ENCODE measurements around the gene ATG9A. TPM values are rescaled to one million over a fixed set of nuclear protein-coding genes. Genes with fewer than 3 reads are reported as not detected.

Gene ATG9A
- total RNA-seq, 1 donor from 2014 or later = 79.4 TPM

DNA sequence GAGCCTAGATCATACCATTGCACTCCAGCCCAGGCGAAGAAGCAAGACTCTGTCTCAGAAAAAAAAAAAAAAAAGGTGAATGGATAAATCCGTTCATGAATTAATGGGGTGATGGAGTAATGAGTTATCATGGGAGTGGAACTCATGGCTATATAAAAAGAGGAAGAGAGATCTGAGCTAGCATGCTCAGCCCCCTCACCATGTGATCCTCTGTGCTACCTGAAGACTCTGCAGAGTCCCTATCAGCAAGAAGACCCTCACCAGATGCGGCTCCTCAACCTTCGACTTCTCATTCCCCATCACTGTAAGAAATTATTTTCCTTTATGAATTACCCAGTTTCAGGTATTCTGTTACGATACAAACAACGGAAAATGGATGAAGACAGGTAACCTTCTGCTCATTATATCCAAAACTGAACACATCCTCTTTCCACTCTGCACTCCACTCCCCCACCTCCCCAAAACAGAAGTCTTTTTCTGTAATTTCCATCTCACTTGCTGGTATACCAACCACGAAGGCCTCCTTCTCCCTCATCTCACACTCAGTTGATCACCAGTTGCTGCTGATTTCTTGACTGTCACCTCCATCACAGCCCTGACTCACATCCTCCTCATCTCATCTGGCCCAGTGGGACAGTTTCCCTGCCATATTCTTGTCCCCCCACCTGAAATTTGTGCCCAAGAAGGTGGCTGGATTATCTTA lies 42.5 kb downstream of the ATG9A start:
- intact Hi-C loops (cut with DNase I) = no loop called here
- DNase-seq (ENCODE audit: missing footprints) = no peak
- ATAC-seq = no peak

DNA sequence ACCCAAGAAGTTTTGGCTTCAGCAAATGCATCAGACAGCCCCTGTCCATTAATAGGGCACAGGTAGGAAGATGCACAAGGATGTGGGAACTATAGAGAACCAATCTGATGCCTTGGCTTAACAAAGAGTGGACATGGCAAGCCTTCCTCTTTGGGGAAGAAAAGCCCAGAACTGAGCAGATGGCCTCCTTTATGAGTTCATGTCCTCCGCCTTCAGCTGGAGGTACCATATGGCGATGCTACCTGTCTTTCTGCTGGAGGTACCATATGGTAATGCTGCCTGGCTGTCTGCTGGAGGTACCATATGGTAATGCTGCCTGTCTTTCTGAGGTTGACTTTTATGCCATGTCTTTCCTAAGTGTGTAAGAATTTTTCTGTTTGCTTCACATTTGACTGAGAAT lies 45.3 kb downstream of the ATG9A start:
- no peak for DNase-seq (ENCODE audit: missing footprints)
- no peak for ATAC-seq
- intact Hi-C loops (cut with DNase I) = no loop called here

DNA sequence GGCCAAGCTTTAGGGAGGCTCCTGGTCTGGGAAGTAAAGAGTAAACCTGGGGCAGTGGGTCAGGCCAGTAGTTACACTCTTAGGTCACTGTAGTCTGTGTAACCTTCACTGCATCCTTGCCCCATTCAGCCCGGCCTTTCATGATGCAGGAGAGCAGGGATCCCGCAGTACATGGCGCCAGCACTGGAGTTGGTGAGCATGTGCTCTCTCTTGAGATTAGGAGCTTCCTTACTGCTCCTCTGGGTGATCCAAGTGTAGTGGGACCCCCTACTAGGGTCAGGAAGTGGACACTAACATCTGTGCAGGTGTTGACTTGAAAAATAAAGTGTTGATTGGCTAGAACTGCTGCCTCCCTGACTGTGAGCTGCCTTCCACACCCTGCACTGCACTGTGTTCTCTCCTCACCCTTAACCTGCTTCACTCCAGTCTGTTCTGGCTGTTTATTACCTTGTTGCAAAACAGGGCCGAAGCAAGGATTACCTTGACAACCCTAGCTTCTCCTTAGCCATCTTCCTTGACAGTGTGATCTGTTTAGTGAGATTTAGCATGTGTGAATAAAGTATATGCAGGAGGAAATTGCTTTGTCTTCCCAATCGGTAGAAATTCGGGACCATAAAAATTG lies 46.2 kb downstream of the ATG9A start:
- DNase-seq (ENCODE audit: missing footprints) (no peak), ATAC-seq (no peak)
- intact Hi-C loops (cut with DNase I) = no loop called here

DNA sequence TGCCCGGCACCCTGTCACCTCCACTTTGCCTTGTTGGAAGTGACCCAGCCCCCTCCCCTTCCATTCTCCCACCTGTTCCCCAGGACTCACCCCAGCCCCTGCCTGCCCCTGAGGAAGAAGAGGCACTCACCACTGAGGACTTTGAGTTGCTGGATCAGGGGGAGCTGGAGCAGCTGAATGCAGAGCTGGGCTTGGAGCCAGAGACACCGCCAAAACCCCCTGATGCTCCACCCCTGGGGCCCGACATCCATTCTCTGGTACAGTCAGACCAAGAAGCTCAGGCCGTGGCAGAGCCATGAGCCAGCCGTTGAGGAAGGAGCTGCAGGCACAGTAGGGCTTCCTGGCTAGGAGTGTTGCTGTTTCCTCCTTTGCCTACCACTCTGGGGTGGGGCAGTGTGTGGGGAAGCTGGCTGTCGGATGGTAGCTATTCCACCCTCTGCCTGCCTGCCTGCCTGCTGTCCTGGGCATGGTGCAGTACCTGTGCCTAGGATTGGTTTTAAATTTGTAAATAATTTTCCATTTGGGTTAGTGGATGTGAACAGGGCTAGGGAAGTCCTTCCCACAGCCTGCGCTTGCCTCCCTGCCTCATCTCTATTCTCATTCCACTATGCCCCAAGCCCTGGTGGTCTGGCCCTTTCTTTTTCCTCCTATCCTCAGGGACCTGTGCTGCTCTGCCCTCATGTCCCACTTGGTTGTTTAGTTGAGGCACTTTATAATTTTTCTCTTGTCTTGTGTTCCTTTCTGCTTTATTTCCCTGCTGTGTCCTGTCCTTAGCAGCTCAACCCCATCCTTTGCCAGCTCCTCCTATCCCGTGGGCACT lies 46.9 kb downstream of the ATG9A start:
- intact Hi-C loops (cut with DNase I) = no loop called here
- DNase-seq (ENCODE audit: missing footprints) (no peak), ATAC-seq (no peak)

DNA sequence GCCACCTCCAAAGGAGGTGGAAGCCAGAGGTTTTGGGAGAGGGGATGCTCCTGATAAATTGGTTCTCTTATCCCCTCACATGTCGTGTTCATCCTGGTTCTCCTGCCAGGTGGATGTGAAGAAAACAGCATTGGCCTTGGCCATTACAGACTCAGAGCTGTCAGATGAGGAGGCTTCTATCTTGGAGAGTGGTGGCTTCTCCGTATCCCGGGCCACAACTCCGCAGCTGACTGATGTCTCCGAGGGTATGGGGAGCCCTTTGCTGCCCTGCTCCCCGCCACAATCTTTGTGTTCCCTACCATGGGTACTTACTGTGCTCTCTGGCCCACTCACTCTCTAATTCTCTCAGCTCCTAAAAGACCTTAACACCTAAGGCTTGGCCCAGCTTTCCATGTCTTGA lies 47.9 kb downstream of the ATG9A start:
- ATAC-seq (no peak), DNase-seq (ENCODE audit: missing footprints) (no peak)
- intact Hi-C loops (cut with DNase I) = no loop called here

DNA sequence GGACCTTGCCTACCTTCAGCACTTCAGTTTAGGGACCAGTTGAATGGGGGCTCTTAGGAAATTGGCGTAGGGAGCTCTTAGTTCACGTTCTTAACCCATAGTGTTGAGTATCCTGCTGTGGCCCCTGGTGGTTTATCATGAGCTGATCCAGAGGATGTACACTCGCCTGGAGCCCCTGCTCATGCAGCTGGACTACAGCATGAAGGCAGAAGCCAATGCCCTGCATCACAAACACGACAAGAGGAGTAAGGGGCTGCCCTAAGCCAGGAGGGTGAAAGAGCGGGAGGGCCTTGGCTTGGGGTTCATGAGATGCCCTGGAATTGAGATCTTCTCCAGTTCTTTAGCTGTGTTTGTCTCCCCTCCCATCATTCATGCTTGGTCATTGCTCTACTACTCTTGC lies 48.5 kb downstream of the ATG9A start:
- ATAC-seq (no peak), DNase-seq (ENCODE audit: missing footprints) (no peak)
- intact Hi-C loops (cut with DNase I) = no loop called here

DNA sequence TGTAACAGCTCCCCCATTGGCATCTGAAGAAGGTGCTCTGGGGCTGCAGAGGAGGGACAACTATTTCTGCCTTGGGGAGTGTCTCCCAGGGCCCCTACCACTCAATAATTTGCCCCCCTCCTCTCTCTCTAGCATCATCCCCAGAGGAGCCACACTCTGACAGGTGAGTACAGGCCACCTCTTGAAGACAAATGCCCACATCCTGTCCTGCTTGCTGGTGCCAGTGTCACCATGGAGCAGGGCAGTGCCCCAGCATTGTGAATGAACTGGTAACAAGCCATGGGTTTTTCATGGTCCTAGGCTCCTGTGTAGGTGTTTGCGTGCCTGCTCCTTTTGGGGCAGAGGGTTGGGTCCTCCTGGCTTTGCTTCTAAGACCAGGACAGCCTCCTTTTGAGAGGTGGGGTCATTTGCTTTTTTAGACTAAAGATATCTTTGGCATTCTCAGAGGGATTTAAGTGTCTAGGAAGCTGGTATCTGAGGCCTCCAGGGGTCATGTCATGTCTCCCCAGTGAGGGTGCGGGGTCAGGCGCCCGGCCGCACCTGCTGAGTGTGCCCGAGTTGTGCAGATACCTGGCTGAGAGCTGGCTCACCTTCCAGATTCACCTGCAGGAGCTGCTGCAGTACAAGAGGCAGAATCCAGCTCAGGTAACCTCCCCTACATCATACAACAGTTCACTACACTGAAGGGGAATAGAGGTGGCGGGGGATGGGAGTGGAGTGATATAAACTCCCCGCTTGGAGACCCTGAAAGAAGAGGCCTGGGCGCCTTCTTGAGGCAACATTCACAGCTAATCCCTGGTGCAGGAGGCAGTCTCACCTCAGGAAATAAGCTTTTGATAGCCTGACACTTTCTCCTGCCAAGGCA lies 49.6 kb downstream of the ATG9A start:
- ATAC-seq = no peak
- DNase-seq (ENCODE audit: missing footprints) = no peak
- intact Hi-C loops (cut with DNase I) = loop anchor here (5.0 kb wide), 1 partner anchor 207 kb away; the partner anchor contains the start of gene DNPEP

DNA sequence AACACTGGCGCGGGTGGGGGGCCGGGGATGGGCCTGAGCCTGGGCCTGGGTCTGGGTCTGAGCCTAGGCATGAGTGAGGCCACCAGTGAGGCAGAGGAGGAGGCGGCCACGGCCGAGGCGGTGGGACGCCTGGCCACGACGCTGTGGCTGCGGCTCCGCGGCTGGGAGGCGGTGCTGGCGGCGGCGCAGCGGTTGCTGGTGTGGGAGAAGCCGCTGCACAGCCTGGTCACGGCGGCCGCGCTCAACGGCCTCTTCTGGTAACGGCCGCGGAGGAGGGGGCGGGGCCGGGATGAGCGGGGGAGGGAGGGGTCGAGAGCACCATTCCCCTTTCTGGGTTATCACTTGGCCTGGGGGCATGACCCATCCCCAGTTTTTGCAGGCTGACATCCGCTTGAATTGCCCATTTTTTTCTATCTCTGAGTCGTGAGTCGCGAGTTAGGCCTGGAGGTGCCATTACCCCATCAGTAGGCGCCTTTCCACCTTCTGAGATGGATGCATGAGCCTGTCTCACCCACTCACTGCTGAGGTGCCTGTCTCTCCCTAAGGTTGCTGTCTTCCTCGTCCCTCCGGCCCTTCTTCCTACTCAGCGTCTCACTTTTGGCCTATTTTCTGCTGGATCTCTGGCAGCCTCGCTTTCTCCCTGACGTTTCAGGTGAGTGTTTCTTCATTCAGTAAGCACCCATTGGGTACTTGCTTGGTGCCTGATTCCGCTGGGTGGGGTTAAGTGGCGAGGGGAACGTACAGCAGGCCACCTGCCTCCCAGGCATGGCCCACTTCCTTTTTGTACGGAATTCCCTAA lies 50.9 kb downstream of the ATG9A start:
- intact Hi-C loops (cut with DNase I) = loop anchor here (5.0 kb wide), 1 partner anchor 209 kb away; the partner anchor contains the start of gene DNPEP
- DNase-seq (ENCODE audit: missing footprints) (peak; percentile 83), ATAC-seq (peak; percentile 0)

DNA sequence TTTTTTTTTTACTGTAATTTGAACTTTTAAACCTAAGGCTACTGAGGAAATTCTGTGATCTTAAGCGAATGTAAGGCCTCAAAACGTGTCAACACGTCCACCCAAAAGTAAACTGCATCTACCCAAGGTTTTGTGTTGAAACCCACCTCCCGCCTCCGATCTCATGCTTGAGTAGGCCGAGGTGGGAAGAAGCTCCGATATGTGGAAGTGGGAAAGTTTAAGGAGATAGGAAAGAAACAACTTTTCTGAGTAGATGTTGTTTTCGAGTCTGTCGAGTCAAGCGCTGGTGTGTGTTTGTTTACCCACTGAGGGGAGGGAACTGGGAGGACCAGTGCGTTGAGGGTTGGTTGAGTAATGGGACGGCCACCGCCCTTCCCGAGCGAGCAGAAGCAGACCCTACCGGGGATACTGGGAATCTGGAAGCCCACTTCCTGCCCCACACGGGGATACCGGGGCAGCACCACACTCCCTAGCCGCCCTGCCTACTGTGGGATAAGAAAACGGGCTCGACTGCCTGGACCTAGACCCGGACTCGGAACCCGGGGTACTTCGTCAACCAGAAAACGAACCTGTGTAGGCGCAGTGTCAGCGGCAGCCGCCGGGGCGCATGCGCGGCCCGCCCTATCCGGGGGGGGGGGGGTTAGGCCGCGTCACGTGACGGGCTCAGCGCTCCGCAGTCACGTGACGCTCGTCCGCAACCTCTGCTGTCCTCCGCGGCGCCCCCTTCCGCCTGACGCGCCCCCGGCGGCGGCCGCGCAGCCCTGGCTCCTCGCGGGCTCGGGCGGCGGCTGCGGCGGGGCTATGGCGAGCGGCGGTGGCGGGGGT lies 51.7 kb downstream of the ATG9A start, which contains the start of gene RETREG2:
Gene RETREG2 (plus strand): TSS at position 724 of the 825 bp plus-strand sequence. CDS start 78 bp downstream, at position 802.
- DNase-seq (ENCODE audit: missing footprints) (peak; percentile 91), ATAC-seq (peak; percentile 82)
- intact Hi-C loops (cut with DNase I) = loop anchor here (1.0 to 5.0 kb wide), 5 partner anchors 17 to 210 kb away; partner anchors contain the start of genes DNAJB2, DNPEP, NHEJ1 and TUBA4A

DNA sequence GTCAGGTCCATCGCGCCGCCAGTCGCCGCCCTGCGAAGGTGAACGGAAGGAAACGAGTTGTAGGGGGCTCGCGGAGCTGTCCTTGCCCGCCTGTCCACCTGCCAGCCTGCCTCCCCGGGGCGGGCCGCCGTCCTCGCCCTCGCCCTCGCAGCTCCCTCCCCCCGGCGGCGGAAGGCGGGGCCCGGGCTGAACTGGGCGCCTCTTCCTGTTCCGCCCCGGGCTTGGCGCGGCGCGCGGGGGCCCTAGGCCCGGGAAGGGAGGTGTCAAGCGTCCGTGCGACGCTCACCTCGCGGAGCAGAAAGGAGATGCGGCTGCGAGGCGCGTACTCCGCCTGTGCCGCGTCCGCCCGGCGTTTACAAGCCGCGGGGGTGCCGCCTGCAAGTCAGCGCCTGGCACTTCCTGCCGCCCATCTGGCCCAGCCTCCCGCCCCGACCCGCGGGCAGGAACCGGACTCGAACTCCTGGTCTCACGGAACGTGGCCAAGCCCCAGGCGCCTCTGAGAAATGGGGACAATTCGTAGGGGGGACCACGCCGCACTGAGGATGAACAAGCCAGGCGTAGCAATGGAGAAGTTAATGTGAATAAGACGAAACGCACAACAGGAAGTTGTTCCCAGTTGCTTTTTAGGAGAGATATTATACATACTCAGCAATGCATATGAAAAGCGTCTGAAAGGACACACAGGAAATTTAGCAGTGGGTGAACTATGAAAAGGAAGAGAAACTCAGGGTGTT lies 52.5 kb downstream of the ATG9A start, which contains the start of gene CNPPD1:
Gene CNPPD1 (minus strand): TSS at position 108 of the 734 bp plus-strand sequence. CDS start 97 bp downstream, at position 11.
- intact Hi-C loops (cut with DNase I) = loop anchor here (1.0 to 5.0 kb wide), 5 partner anchors 17 to 210 kb away; partner anchors contain the start of genes DNAJB2, DNPEP, NHEJ1 and TUBA4A
- ATAC-seq (peak; percentile 94), DNase-seq (ENCODE audit: missing footprints) (peak; percentile 96)

DNA sequence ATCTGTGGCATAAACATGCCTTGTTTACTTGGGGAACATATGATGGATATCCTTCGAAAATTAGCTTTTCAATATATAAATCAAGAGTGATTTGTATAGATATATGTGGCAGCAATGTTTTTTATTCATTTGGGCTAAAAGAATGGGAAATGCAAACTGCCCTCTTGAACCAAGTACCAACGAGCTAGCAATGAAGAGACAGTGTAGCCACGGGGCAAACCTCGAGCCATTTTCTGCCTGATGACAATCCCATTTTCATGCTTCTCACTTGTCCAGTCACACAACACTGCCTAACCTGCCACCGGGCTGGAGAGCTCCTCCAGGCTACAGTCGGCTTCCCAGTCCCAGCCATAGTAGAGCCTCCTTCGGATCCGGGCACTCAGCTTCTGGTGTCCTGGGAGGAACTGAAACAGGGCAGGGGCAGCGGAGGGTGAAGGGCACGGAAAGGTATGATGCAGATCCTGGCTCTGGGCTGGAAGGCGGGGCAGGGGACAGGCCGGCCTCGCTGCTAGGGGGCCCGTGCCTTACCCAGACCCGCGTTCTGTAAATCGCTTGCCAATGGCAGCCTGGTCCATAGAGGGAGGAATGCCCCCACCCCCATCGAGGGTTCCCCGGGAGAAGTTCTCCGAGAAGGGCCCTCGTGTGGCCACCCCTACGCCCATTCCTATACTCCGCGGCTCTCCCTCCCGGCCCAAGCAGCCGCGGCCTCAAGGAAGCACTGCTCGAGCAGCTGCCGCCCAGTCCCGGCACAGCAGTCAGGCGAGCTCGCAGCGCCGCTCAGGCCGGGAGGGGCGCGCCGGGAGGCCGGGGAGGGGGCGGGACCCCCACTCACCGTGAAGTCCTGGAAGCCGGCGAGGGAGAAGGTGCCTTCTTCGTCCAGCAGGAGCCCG lies 53.3 kb downstream of the ATG9A start:
- ATAC-seq (peak; percentile 38), DNase-seq (ENCODE audit: missing footprints) (peak; percentile 76)
- intact Hi-C loops (cut with DNase I) = loop anchor here (2.0 to 5.0 kb wide), 4 partner anchors 31 to 211 kb away; partner anchors contain the start of genes DNAJB2, DNPEP, TUBA4A and TUBA4B

DNA sequence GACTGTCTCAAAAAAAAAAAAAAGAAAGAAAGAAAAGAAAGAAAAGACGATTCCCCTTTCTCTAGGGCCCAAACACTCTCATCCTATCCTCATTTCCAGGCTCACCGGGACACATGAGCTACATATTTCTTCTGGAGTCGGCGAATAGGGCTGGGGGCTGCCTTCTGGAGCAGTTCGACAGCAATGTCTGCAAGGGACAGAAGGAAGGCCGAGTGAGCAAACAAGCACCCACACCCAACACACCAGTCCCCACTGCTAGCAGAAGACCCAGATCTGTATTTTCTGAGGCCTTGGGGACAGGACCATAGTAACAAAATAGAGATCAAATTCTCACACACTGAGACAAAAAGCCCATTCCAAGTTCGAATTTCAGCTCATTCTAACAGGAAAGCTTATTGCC lies 54.0 kb downstream of the ATG9A start:
- ATAC-seq = no peak
- intact Hi-C loops (cut with DNase I) = loop anchor here (5.0 kb wide), 1 partner anchor 212 kb away; the partner anchor contains the start of gene DNPEP
- DNase-seq (ENCODE audit: missing footprints) = no peak

DNA sequence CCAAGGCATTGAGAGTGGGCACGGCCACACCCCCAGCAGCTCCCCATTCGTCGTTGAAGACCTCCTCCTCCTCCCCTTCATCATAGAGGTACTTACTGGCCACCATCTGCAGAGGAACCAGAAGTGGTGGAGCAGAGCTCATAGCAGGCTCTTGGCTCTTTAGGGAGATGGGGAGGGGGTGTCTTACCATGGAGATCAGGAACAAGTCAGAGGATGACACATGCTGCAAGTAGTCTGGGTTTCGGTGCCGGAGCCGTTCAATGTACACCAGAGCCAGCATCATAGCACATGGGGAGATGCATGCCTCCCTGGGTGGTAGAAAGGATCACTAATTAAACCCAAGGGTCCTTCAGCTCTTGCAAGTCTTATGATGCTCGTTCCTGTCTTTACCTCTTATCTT lies 54.6 kb downstream of the ATG9A start:
- no peak for DNase-seq (ENCODE audit: missing footprints)
- intact Hi-C loops (cut with DNase I) = loop anchor here (5.0 kb wide), 1 partner anchor 212 kb away; the partner anchor contains the start of gene DNPEP

DNA sequence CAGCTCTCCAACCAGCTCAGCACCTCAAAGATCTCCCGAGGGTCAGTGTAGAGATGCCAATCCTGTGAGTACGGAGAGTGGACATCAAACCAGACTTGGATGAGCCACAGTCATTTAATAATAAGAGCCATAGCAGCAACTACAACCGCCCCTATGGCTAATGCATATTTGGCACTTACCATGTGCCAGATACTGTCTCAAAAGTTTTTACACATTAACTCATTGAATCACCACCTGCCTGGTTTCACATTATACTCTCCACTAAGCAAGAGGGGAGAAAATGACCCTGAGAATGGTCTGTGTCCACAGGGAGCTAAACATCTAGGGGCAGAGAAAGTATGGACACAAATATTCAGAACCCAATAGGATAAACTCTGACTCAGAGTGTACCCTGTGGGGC lies 55.3 kb downstream of the ATG9A start:
- ATAC-seq (no peak), DNase-seq (ENCODE audit: missing footprints) (no peak)
- intact Hi-C loops (cut with DNase I) = no loop called here

More for the DNA sequence above, 54.6 kb downstream of the ATG9A start:
- ATAC-seq = no peak

DNA sequence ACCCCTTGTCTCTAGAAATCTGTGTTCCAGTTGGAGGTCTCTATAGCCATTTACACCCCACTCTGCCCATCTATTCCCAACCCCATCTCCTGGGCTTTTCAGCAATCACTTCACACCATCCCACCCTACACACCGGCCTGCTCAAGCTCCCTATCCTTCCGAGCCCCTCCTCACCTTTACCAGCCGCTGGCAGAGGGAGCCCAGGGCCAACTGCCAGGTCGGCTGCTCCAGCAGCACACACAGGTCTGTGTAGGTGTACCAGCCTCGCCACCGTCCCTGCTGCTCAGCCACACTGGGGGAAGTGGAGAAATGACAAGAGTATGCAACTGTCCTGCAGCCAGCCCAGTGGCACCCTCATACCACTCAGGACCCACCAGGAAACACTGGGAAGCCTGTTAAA lies 56.3 kb downstream of the ATG9A start:
- no peak for DNase-seq (ENCODE audit: missing footprints)
- intact Hi-C loops (cut with DNase I) = no loop called here
- ATAC-seq = no peak

Data from Right ventricle myocardium inferior (tissue), 1 donor.